Vagina (tissue), 2 donors: Measurements from ENCODE around the gene GNG13.

Source experiments
- POLR2A ChIP-seq, 2 donors: fragments of 450-650 bp; IDR thresholded peaks; one replicate each; pipeline ENCODE4 v1.6.1; 2017; ENCODE audit warnings: antibody characterized with exemption in 2 of 2, mild to moderate bottlenecking in 2 of 2, moderate library complexity in 2 of 2
- POLR2AphosphoS5 ChIP-seq, 2 donors: sonication (generic); formaldehyde crosslinking; IDR thresholded peaks; one replicate each; pipeline ENCODE4 v1.9.0; 2017; ENCODE audit warnings: antibody characterized with exemption in 2 of 2, mild to moderate bottlenecking in 2 of 2, low read depth in 1 of 2; ENCODE audit not compliant: insufficient read depth in 1 of 2

DNA sequence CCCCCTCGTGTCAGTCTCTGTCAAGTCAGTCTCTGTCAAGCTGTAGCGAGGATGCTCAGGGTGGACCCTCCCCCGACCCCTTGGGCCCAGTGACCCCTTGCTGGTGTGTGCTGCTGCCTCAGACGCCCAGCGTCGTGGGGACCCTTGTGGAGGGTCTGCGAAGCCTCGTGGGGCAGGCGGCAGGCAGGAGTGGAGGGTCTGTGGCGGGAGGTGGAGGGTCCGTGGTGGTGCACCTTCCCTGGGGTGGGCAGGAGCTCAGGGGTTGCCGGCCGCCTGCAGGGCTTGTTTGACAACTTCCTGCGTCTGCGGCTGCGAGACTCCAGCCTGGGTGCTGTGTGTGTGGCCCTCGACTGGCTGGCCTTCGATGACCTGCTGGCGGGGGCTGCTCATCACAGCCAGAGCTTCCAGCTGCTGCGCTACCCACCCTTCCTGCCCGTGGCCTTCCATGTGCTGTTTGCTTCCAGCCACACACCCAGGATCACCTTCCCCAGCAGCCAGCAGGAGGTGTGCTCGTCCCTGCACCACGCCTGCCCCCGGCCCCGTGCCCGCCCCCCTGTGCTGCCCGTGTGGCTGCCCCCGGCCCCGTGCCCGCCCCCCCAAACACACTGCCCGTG lies 5.6 kb downstream of the GNG13 start:
- TF ChIP-seq POLR2AphosphoS5 (IDR thresholded peaks at IDR 0.05; ENCODE audit: insufficient read depth in 1 of 2, low read depth in 1 of 2): no peak
- TF ChIP-seq POLR2A (IDR thresholded peaks at IDR 0.05): no peak
